Transverse colon (tissue), 3 donors: Measurements from ENCODE around the gene TPK1.

Source experiments
- POLR2A ChIP-seq: fragments of 450-650 bp; IDR thresholded peaks from one replicate; pipeline ENCODE4 v1.6.1; 2016; ENCODE audit warnings: antibody characterized with exemption, mild to moderate bottlenecking, moderate library complexity
- TF ChIP-seq, protein P1 (sequence below), 5 experiments: fragments of 200-600 bp in 3 of 5; fragments of 450-650 bp in 2 of 5; sonication (generic) in 3 of 5; IDR thresholded peaks; 1 replicate in 2 of 5; 2 replicates in 3 of 5; pipeline ENCODE4 v1.5.1; 2016 to 2017; ENCODE audit warnings: antibody characterized with exemption in 5 of 5, inconsistent platforms in 3 of 5, mild to moderate bottlenecking in 2 of 5, moderate library complexity in 1 of 5

- TF ChIP-seq, protein P1, sequence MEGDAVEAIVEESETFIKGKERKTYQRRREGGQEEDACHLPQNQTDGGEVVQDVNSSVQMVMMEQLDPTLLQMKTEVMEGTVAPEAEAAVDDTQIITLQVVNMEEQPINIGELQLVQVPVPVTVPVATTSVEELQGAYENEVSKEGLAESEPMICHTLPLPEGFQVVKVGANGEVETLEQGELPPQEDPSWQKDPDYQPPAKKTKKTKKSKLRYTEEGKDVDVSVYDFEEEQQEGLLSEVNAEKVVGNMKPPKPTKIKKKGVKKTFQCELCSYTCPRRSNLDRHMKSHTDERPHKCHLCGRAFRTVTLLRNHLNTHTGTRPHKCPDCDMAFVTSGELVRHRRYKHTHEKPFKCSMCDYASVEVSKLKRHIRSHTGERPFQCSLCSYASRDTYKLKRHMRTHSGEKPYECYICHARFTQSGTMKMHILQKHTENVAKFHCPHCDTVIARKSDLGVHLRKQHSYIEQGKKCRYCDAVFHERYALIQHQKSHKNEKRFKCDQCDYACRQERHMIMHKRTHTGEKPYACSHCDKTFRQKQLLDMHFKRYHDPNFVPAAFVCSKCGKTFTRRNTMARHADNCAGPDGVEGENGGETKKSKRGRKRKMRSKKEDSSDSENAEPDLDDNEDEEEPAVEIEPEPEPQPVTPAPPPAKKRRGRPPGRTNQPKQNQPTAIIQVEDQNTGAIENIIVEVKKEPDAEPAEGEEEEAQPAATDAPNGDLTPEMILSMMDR (IDR thresholded peaks at IDR 0.05): no peak
- no peak for TF ChIP-seq POLR2A
Measured at GRCh38 chr7:144869082-144869481, 33.2 kb upstream of the TPK1 start.
